HuH-7.5 (cell line): ENCODE data around the gene PTX4.
A peak's percentile ranks its signal among the peaks of the same experiment; 100 is the strongest.

Experiments used
- DNase-seq: peaks from one replicate; pipeline ENCODE4 v3.0.0; 2011; ENCODE audit warnings: low spot score

Gene PTX4

DNA sequence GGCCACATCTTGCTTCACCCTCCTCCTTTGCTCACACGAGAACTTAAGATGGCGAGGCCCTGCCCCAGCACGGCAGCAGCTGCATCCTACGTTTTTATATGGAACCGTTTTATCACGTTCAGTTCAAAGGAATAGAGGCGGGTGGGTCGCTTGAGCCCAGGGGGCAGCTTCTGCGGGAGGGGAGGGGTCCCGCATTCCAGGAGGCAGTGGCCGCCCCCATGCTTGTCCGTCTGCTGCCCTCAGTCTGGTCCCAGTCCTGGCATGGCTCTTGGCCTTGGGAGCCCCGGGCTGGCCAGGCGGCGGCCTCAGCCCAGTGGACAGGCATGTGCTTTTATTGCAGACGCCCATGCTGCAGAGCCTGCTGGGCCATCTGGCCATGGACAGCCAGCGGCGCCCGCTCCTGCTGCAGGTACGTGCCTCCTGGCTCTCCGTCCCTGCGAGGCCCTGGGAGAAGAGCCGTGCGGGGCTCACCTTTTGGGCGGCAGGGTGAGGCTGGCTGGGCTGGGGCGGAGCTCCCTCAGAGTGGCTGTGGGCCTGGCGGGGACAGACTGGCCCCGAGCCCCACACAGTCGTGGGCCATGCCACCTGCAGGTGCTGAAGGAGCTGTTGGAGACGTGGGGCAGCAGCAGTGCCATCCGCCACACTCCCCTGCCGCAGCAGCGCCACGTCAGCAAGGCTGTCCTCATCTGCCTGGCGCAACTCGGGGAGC is 11.2 kb upstream of the PTX4 start:
- no peak for DNase-seq

DNA sequence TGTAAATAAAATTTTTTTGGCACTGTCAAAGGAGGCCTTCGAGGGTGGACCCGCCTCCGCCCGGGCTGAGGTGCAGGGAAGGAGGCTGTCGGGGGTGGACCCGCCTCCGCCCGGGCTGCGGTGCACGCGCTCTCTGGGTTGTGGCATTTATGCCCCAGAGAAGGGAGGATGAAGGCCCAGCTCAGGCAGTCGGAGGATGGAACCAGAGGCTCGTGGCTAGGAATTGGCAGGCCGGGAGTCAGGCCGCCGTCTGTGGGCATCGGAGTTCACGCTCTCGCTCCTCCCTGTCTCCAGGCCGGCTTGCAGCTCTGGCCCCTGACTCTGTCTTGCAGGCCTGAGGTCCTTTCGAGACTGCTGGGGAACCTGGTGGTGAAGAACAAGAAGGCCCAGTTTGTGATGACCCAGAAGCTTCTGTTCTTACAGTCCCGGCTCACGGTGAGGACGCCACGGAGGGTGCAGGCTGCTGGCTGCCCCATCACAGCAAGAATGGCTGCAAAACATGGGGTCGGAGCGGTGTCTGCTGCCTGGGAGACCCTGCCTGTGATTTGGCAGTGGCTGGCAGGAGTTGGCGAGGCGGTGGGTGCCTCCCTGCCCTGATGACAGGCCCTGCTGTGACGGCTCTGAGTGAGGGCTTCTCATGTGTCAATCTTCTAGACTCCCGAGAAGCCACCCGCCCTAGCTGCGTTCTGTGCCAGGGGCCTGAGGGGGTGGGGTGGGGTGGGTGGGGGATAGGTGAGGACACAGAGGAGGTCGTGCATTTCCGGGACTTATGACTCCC is 10.3 kb upstream of the PTX4 start:
- no peak for DNase-seq

GRCh38 chr16:1497014-1497598 is 8.4 kb upstream of the PTX4 start:
- DNase-seq = no peak

DNA sequence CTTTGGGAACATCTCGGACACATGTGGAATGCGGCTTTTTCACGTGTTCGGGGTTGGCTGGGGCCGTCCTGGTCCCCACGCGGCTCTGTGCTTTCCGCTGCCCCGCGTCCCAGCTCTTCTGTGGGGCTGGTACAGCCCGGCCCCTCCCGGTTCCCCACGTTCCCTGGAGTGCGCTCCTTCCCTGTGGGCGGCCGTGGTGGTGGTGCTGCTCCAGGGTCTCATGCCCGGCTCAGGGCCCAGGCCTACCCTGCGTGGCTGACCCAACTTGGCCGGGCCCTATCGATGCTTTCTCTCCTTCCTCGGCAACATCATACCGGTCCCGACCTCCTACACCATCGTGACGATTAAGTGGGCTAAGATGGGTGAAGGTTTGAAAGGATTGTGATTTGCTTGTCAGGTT is 7.7 kb upstream of the PTX4 start:
- DNase-seq = no peak

- no peak for DNase-seq
These were observed 7.1 kb upstream of the PTX4 start for GRCh38 chr16:1495889-1496262.

DNA sequence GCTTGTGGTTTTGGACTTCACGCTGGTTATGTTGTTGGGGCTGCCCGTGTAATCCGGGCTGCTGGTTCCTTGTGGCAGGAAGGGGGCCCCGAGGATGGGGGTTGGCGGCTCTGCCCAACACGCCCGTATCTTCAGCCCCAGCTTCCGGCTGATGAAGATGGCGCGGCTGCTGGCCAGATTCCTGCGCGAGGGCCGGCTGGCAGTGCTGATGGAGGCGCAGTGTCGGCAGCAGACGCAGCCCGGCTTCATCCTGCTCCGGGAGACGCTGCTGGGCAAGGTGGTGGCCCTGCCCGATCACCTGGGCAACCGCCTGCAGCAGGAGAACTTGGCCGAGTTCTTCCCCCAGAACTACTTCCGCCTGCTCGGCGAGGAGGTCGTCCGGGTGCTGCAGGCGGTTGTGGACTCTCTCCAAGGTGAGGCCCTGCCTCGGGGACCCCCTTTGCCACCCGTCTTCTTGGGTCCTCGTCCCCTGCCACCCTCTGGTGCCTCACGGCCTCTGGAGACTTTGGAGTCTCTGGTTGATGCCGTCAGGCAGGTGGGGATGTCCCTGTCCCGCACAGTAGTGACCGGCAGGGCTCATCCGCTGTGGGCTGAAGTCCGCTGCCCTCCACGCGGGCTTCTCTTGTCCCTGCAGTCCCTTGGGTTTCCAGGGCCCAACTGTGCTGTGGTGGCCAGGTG is 6.6 kb upstream of the PTX4 start:
- DNase-seq = no peak

DNA sequence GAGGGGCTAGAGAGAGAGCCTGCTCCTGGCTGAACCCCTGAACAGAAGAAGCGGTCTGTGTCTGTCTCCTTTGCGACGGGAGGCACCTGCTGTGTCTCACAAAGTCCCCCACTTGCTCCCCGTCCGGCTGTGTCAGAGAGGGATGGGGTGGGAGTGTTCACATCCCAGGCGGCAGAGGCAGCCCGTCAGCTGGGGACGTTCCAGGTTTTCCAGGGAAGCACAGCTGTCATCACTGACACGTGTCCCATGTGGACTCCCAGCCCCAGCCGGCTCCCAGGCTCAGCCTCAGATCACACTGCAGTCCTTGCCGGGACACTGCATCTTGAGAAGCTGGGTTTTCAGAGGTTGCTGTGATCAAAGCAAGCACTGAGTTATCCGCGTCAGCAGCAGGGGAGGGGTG is 6.0 kb upstream of the PTX4 start:
- DNase-seq = no peak

DNA sequence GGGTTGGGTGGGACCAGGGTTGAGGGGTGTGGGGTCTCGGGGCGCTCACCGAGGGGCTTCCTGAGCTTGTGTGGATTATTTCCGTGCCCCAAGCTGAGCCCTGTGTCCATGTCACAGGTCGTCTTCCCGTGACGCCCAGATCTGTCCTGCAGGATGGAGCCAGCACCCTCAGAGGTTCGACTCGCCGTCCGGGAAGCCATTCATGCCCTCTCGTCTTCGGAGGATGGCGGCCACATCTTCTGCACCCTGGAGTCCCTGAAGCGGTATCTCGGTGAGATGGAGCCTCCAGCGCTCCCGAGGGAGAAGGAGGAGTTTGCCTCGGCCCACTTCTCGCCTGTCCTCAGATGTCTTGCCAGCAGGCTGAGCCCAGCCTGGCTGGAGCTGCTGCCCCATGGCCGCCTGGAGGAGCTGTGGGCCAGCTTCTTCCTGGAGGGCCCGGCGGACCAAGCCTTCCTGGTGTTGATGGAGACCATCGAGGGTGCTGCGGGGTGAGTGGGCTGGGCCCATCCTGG is 5.4 kb upstream of the PTX4 start:
- peak; percentile 68 for DNase-seq

- DNase-seq = peak; percentile 47
These were observed 5.0 kb upstream of the PTX4 start for GRCh38 chr16:1493746-1494094.

DNA sequence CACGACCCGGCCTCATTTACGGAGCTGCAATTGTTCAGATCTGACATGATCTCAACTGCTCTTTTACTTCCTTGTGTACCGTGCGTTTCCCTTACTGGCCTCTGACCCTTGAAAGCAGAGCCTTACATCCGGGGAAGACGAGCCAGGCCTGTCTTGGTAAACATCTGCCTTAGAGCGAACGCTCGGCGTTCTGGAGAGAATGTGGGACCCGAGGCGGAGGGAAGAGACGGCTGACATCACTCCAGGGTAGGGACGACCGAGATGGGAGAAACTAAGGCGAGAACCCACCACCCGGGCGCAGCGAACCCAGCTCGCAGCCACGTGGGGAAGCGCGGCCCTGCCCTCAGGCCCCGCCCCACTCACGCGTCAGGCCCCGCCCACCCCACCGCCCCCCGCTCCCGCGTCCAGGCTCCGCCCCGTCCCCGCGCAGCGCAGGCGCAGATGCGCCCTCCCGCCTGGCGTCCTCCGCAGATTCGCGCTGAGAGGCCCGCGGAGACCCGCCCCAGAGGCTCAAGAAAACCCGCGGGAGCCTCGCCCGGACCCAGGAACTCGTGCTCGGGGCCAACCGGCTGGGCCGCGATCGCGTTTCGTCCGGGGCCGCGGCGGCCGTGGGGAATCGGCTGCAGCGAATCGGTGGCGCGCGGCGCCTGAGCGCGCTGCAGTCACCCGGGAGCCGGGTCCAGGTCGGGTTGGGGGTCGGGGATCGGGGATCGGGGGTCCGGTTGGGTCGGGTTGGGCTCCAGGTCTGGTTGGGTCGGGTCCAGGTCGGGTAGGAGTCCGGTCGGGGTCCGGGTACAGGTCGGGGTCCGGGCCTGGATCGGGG is 4.4 kb upstream of the PTX4 start, which contains the start of gene TELO2:
Gene TELO2 (plus strand): TSS at position 438 of the 823 bp plus-strand sequence. CDS start 922 bp downstream, outside the sequence.
- DNase-seq = peak; percentile 91

DNA sequence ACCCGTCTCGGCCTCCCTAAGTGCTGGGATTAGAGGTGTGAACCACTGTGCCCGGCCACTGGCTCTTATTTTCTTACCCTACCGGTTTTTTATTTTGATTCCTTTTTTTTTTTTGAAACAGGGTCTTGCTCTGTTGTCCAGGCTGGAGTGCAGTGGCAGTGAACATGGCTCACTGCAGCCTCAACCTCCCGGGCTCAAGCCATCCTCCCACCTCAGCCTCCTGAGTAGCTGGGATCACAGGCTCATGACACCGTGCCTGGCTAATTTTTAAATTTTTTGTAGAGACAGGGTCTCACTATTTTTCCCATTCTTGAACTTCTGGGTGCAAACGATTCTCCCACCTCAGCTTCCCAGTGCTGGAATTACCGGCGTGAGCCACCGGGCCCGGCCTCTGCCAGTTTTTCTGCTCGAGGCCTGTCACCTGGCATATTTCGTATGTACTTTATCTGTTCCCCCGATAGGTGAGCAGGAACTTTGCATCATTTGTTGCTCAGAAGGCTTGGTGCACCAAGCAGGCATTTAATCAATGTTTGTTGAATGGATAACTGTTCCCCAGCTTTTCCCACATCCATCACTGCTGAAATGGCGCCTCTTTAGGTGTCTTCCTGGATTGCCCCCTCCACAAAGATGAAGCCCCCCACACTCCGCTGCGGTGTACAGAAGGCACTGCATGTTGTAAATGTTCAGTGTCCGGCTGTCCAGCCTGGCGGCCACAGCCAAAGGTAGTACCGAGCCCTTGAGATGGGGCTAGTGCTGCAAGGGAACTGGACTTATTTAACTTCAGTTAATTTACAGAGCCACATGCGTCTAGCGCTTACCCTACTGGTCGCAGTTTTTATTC is 3.6 kb upstream of the PTX4 start:
- DNase-seq = no peak

- DNase-seq = no peak
These were observed 2.6 kb upstream of the PTX4 start for GRCh38 chr16:1491327-1491726.

- no peak for DNase-seq
These were observed 333 bp upstream of the PTX4 start for GRCh38 chr16:1489077-1489476.

GRCh38 chr16:1488054-1488601 is 616 bp downstream of the PTX4 start:
- DNase-seq = no peak

GRCh38 chr16:1487395-1488053 is 1.2 kb downstream of the PTX4 start:
- DNase-seq = no peak

DNA sequence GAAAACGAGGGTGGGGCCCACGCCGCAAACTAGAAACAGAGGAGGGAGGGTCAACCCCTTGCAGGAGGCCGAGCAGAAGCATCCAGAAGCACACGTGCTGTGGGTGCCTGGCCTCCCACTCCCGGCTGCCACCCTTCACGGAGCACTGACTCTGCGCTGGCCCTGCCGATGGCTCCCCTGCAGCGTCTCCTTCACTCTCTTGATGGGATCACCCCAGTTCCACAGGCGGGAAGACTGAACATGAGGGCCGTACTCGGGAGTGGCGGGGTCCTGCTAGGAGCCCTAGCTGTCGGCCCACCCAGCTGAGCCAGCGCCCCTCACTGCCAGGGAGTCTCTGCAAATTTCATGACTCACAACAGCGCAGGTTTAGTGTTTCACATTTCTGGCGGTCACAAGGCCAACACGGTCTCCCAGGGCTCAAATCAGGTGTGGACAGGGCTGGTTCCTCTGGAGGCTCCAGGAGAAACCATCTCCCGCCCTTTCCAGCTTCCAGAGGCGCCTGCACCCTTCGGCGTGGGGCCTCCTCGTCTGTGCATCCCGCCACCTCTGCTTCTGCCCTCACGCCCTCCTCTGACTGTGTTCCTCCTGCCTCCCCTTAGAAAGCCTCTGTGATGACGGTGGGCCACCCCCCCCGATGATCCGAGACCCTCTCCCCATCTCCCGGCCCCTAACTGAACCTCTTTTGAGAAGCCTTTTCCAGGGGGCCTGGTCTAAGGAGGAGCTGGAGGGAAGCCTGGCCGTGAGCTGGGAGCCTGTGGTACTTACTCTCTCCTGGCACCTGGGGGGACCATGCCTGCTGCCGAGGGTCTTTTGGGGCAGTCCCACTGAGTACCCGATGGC is 2.0 kb downstream of the PTX4 start:
- no peak for DNase-seq

- no peak for DNase-seq
These were observed 2.8 kb downstream of the PTX4 start for GRCh38 chr16:1485847-1486496.
